ENCODE measurements around the gene PPME1. TPM values are rescaled to one million over a fixed set of nuclear protein-coding genes. Genes with fewer than 3 reads are reported as not detected.

The PPME1 gene
- total RNA-seq, 1 donor from 2014 or later, result 401 TPM

DNA sequence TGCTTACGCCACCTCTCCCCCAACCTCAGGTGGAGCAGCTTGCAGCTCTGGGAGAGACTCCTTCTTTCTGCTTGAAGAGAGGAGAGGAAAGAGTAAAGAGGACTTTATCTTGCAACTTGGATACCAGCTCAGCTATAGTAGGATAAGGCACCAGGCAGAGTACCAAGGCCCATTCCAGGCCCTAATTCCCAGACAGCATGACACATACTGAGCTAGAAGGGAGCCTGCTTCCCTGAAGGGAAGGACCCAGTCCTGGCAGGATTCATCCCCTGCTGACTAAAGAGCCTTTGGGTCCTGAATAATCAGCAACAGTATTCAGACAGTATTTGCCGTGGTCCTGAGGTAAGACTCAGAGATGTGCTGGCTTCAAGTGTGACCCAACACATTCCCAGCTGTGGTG lies 41.4 kb downstream of the PPME1 start:
- Mint-ChIP-seq H3K4me3 (ENCODE audit: unreplicated experiment) (no peak overlapping the region), H3K9me3 (ENCODE audit: unreplicated experiment) (no peaks in the 10 kb centered on the region), H3K27ac (ENCODE audit: unreplicated experiment) (no peak overlapping the region), H3K36me3 (ENCODE audit: low read depth, unreplicated experiment) (peaks cover 36% of the 10 kb centered on the region), H3K4me1 (ENCODE audit: low read depth, unreplicated experiment) (no peaks in the 10 kb centered on the region), H3K27me3 (ENCODE audit: low read depth, unreplicated experiment) (no peaks in the 10 kb centered on the region)
- Histone ChIP-seq H3K79me2 (ENCODE audit: insufficient read depth, low read length) (no peaks in the 10 kb centered on the region), H3K4me2 (ENCODE audit: low read length) (no peak overlapping the region), H3K4me3 (ENCODE audit: insufficient read depth, low read depth, low read length) (no peak overlapping the region), H3K4me1 (ENCODE audit: insufficient read depth, low read length) (no peaks in the 10 kb centered on the region), H2AFZ (ENCODE audit: low read depth, low read length) (no peak overlapping the region), H3K36me3 (ENCODE audit: insufficient read depth, low read length) (peaks cover 8% of the 10 kb centered on the region), H3K27ac (ENCODE audit: low read depth, low read length) (no peak overlapping the region), H3K9me3 (ENCODE audit: insufficient read depth, low read depth, low read length) (no peaks in the 10 kb centered on the region), H4K20me1 (ENCODE audit: insufficient read depth, low read length) (no peaks in the 10 kb centered on the region), H3K9ac (ENCODE audit: low read length) (no peak overlapping the region), H3K27me3 (ENCODE audit: insufficient read depth, low read length) (no peaks in the 10 kb centered on the region)
- no peak for FAIRE-seq
- DNase-seq (ENCODE audit: low read depth), result peak; percentile 11
- no peak for TF ChIP-seq EZH2 (IDR thresholded peaks at IDR 0.05; ENCODE audit: insufficient read depth, low read length)
- no peak for TF ChIP-seq CTCF (IDR thresholded peaks at IDR 0.05; ENCODE audit: insufficient read depth, low read depth, low read length)

DNA sequence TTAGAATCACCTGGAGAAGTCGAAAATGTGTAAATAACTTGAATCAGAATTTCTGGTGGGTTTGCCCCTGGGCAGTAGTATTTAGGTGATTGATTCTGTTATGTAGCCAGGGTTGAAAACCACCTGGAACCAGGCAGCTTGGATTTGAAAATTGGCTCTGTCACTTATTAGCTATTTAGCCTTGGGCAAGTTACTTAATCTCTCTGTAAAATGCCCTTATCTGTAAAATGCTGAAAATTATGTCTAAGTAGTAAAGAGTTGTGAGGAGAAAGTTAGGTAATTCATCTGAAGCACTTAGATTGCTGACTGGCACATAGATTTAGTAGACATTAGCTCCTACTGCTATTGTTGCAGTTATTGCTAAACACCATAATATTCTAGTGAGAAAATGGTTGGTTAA lies 49.3 kb downstream of the PPME1 start:
- no peak for TF ChIP-seq CTCF (IDR thresholded peaks at IDR 0.05; ENCODE audit: insufficient read depth, low read depth, low read length)
- TF ChIP-seq EZH2 (IDR thresholded peaks at IDR 0.05; ENCODE audit: insufficient read depth, low read length), result no peak
- no peaks in the 10 kb centered on the region for H3K4me1 ChIP-seq (ENCODE audit: insufficient read depth, low read length)
- H4K20me1 ChIP-seq (ENCODE audit: insufficient read depth, low read length), result no peaks in the 10 kb centered on the region
- no peak overlapping the region for H2AFZ ChIP-seq (ENCODE audit: low read depth, low read length)
- no peak overlapping the region for H3K27ac ChIP-seq (ENCODE audit: low read depth, low read length)
- no peaks in the 10 kb centered on the region for H3K27me3 ChIP-seq (ENCODE audit: insufficient read depth, low read length)
- FAIRE-seq (no peak), DNase-seq (ENCODE audit: low read depth) (no peak)
- Mint-ChIP-seq H3K4me3 (ENCODE audit: unreplicated experiment) (no peak overlapping the region), H3K27ac (ENCODE audit: unreplicated experiment) (no peak overlapping the region), H3K4me1 (ENCODE audit: low read depth, unreplicated experiment) (no peaks in the 10 kb centered on the region), H3K27me3 (ENCODE audit: low read depth, unreplicated experiment) (no peaks in the 10 kb centered on the region), H3K36me3 (ENCODE audit: low read depth, unreplicated experiment) (peaks cover 15% of the 10 kb centered on the region), H3K9me3 (ENCODE audit: unreplicated experiment) (no peaks in the 10 kb centered on the region)
- H3K79me2 ChIP-seq (ENCODE audit: insufficient read depth, low read length), result no peaks in the 10 kb centered on the region
- H3K4me3 ChIP-seq (ENCODE audit: insufficient read depth, low read depth, low read length), result no peak overlapping the region
- H3K9me3 ChIP-seq (ENCODE audit: insufficient read depth, low read depth, low read length), result no peaks in the 10 kb centered on the region
- no peak overlapping the region for H3K4me2 ChIP-seq (ENCODE audit: low read length)
- no peak overlapping the region for H3K9ac ChIP-seq (ENCODE audit: low read length)
- peaks cover 6% of the 10 kb centered on the region for H3K36me3 ChIP-seq (ENCODE audit: insufficient read depth, low read length)

DNA sequence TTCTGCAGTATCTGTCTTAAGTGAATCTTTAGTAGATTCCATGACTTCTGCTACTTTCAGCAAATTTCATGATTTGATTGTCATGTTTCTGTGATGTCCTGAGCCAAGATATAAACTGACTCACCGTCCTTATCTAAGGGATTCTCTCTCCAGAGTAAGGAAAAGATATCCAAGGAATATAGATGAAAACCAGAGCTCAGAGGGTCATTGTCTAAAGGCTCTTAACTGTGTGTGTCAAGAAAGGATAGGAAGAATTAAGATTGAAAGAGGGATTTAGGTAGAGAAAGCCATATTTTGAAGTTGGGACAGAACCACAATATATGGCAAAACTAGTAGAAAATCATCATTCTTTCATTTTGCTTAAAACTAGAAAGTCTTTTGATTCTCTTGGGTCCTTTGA lies 50.7 kb downstream of the PPME1 start:
- Histone ChIP-seq H3K79me2 (ENCODE audit: insufficient read depth, low read length) (no peaks in the 10 kb centered on the region), H3K36me3 (ENCODE audit: insufficient read depth, low read length) (peaks cover 3% of the 10 kb centered on the region), H3K27ac (ENCODE audit: low read depth, low read length) (no peak overlapping the region), H3K27me3 (ENCODE audit: insufficient read depth, low read length) (no peaks in the 10 kb centered on the region), H3K4me1 (ENCODE audit: insufficient read depth, low read length) (no peaks in the 10 kb centered on the region), H3K4me2 (ENCODE audit: low read length) (no peak overlapping the region), H2AFZ (ENCODE audit: low read depth, low read length) (no peak overlapping the region), H3K4me3 (ENCODE audit: insufficient read depth, low read depth, low read length) (no peak overlapping the region), H3K9ac (ENCODE audit: low read length) (no peak overlapping the region), H3K9me3 (ENCODE audit: insufficient read depth, low read depth, low read length) (no peaks in the 10 kb centered on the region), H4K20me1 (ENCODE audit: insufficient read depth, low read length) (no peaks in the 10 kb centered on the region)
- H3K4me1 Mint-ChIP-seq (ENCODE audit: low read depth, unreplicated experiment), result peaks cover under 1% of the 10 kb centered on the region
- H3K36me3 Mint-ChIP-seq (ENCODE audit: low read depth, unreplicated experiment), result peaks cover 8% of the 10 kb centered on the region
- no peak for FAIRE-seq
- no peaks in the 10 kb centered on the region for H3K27me3 Mint-ChIP-seq (ENCODE audit: low read depth, unreplicated experiment)
- H3K27ac Mint-ChIP-seq (ENCODE audit: unreplicated experiment), result no peak overlapping the region
- H3K4me3 Mint-ChIP-seq (ENCODE audit: unreplicated experiment), result no peak overlapping the region
- DNase-seq (ENCODE audit: low read depth), result no peak
- TF ChIP-seq CTCF (IDR thresholded peaks at IDR 0.05; ENCODE audit: insufficient read depth, low read depth, low read length), result no peak
- no peaks in the 10 kb centered on the region for H3K9me3 Mint-ChIP-seq (ENCODE audit: unreplicated experiment)

Measured in astrocyte (in vitro differentiated cells and primary cell).